HUES48 (cell line): ENCODE results near the gene RMND1.

ENCODE experiments used
- H3K27ac ChIP-seq: one replicate; pipeline ENCODE4 v1.7.0; 2013; ENCODE audit warnings: low read depth, low read length, inconsistent platforms
- H3K27me3 ChIP-seq: 2 replicates; pipeline ENCODE4 v1.6.1; 2013; ENCODE audit warnings: mild to moderate bottlenecking, low read length; ENCODE audit not compliant: control insufficient read depth, insufficient read depth
- H3K36me3 ChIP-seq: 2 replicates; pipeline ENCODE4 v1.6.1; 2013; ENCODE audit warnings: low read length; ENCODE audit not compliant: control insufficient read depth, insufficient read depth
- H3K4me1 ChIP-seq: 2 replicates; pipeline ENCODE4 v1.6.1; 2013; ENCODE audit warnings: mild to moderate bottlenecking, low read length; ENCODE audit not compliant: control insufficient read depth, insufficient read depth
- H3K4me3 ChIP-seq: 2 replicates; pipeline ENCODE4 v1.5.1; 2013; ENCODE audit warnings: mild to moderate bottlenecking, low read depth, low read length
- H3K9ac ChIP-seq: 2 replicates; pipeline ENCODE4 v1.6.1; 2013; ENCODE audit warnings: mild to moderate bottlenecking, low read depth, low read length, moderate library complexity
- H3K9me3 ChIP-seq: 2 replicates; pipeline ENCODE4 v1.6.1; 2013; ENCODE audit warnings: low read length; ENCODE audit not compliant: control insufficient read depth, insufficient read depth

Gene RMND1

DNA sequence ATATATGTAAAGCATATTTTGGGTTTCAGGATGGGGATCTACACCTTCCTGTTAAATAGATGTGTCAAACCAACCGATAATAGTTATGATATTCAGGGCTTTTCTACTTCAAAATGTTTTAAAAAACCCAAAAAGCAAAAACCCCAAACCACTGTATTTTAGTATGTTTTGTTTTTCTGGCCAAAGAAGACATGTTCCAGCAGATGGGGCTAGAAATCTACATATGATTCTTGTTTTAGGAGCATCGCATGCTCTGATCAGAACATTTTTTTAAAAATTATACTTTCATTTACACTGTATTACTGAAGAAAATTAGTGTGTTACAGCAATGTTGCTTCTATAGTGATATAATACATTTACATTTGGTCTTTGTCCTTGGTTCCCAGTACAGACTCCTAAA is 11.0 kb downstream of the RMND1 start:
- Histone ChIP-seq H3K9ac (no peak overlapping the region), H3K4me3 (no peak overlapping the region), H3K4me1 (no peaks in the 10 kb centered on the region), H3K9me3 (no peaks in the 10 kb centered on the region), H3K27ac (no peak overlapping the region), H3K27me3 (no peaks in the 10 kb centered on the region), H3K36me3 (peaks cover 70% of the 10 kb centered on the region)

DNA sequence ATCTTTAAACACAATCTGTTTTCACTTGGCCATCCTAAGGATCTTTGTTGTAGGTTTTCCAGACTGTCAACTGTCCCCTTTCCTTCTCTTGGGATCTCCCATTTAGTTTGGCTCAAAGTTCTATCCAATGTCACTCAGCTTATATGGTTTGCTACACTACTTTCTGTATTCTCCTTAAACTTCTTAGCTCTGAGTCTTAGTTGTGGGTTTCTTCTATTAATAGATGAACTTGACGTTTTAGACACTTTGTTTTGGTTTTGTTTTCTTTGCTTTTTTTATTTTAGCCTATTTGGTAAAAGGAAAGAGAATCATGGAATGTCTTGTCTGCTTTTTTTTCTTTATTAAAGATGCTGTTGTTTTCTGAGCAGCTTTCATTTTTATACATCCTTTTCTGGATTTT is 11.4 kb downstream of the RMND1 start:
- no peak overlapping the region for H3K9ac ChIP-seq
- H3K9me3 ChIP-seq = no peaks in the 10 kb centered on the region
- H3K27ac ChIP-seq = no peak overlapping the region
- H3K27me3 ChIP-seq = no peaks in the 10 kb centered on the region
- peaks cover 66% of the 10 kb centered on the region for H3K36me3 ChIP-seq
- no peaks in the 10 kb centered on the region for H3K4me1 ChIP-seq
- no peak overlapping the region for H3K4me3 ChIP-seq

DNA sequence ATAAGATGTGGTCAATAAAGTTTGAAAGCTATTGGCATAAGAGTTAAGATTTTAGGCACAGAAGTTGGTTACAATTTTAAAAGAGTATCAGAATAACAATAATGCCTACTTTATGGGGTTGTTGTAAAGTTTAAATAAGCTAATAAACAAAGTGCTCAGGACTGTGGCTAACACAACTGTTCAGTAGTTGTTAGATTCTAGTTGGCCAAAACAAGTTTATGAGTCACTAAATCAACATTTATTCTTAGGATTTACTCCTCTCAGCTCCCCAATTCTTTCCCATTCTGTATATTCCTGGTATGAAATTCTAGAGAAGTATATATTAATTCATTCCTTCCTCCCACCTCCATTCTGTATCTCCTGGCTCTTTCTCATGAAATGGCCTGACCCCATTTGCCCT is 14.5 kb downstream of the RMND1 start:
- no peak overlapping the region for H3K4me3 ChIP-seq
- H3K27ac ChIP-seq = no peak overlapping the region
- peaks cover 55% of the 10 kb centered on the region for H3K36me3 ChIP-seq
- no peaks in the 10 kb centered on the region for H3K4me1 ChIP-seq
- no peaks in the 10 kb centered on the region for H3K9me3 ChIP-seq
- H3K27me3 ChIP-seq = no peaks in the 10 kb centered on the region
- H3K9ac ChIP-seq = no peak overlapping the region

DNA sequence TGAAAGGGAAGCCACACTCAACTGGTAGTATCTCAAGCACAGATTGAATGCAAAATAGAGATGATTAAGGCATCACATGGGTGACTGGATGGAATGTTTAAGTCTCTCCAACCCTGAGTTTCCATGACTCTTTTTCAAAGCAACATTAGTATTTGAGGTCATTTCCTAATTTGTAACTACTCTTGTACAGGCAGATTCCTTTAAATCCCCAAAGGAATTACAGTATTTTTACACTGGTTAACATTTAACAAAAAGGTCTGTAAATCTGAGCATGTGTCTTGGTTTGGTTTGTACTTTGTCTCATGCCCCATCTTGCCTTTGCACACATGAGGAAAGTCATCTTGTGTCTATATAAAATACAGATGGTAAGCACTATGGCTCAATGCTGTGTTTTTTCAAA is 15.1 kb downstream of the RMND1 start:
- no peaks in the 10 kb centered on the region for H3K27me3 ChIP-seq
- H3K27ac ChIP-seq = no peak overlapping the region
- H3K36me3 ChIP-seq = peaks cover 55% of the 10 kb centered on the region
- no peaks in the 10 kb centered on the region for H3K9me3 ChIP-seq
- no peaks in the 10 kb centered on the region for H3K4me1 ChIP-seq
- no peak overlapping the region for H3K9ac ChIP-seq
- no peak overlapping the region for H3K4me3 ChIP-seq

DNA sequence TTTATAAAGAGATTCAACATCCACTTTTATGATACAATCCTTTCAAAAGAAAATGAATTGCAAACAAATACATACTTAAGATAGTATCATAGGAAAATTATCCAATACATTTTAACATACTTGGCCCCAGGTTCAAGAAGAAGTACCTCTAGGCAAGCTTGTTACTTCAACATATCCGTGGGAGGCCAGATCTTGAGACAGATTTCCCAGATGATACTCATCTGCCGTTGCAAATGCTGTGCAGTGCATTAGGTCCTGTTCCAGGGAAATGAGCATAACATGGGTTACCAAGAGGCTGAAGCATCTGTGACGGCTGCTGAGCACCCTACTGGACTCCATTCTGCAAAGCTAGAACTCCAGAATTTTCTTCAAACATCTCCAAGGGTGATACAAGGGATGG is 15.6 kb downstream of the RMND1 start:
- no peak overlapping the region for H3K27ac ChIP-seq
- no peaks in the 10 kb centered on the region for H3K9me3 ChIP-seq
- H3K36me3 ChIP-seq = peaks cover 56% of the 10 kb centered on the region

DNA sequence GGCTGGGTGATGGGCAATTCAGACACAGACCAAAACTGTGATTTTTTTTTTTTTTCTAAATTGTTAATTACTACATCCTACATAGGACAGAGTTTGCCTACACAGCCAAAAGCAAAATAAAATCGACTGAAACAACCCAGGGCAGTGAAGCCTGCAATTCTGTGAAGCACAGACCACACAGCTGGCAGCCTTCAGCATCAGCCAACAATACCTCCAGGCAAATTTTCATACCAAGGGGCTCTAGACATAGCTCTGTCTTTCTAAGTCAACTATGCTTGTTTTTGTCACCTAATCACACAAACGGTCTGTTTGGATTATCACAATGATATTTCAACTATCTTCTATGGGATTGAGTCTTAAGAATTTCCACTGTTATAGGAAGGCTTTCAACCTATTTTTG is 17.6 kb downstream of the RMND1 start:
- H3K4me1 ChIP-seq = no peaks in the 10 kb centered on the region
- peaks cover 75% of the 10 kb centered on the region for H3K36me3 ChIP-seq
- H3K9ac ChIP-seq = no peak overlapping the region
- H3K27me3 ChIP-seq = no peaks in the 10 kb centered on the region
- no peak overlapping the region for H3K4me3 ChIP-seq
- H3K9me3 ChIP-seq = no peaks in the 10 kb centered on the region
- H3K27ac ChIP-seq = no peak overlapping the region

More for the DNA sequence above, 15.6 kb downstream of the RMND1 start:
- H3K9ac ChIP-seq = no peak overlapping the region
- no peak overlapping the region for H3K4me3 ChIP-seq
- H3K4me1 ChIP-seq = no peaks in the 10 kb centered on the region
- H3K27me3 ChIP-seq = no peaks in the 10 kb centered on the region

DNA sequence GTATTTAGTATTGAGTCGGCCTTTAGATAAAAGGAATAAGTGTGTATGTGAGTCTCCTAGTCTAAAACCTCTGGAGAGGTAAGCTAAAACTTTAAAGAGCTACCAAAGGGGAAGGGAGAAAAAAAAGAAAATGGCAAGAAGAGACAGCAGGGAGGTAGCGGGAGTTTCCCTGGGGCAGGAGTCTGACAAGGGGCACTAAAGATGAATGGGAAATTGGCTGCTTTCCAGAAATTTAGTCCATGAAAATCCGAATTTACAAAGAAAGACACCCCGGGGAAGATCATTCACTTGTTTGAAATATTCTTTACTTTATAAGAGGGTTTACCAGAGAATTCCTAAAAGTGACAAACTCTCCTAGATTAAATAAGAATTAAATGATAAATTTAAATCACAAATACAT is 19.3 kb downstream of the RMND1 start:
- Histone ChIP-seq H3K4me3 (no peak overlapping the region), H3K4me1 (no peaks in the 10 kb centered on the region), H3K27me3 (no peaks in the 10 kb centered on the region), H3K9ac (no peak overlapping the region), H3K9me3 (no peaks in the 10 kb centered on the region), H3K36me3 (peaks cover 82% of the 10 kb centered on the region), H3K27ac (no peak overlapping the region)

DNA sequence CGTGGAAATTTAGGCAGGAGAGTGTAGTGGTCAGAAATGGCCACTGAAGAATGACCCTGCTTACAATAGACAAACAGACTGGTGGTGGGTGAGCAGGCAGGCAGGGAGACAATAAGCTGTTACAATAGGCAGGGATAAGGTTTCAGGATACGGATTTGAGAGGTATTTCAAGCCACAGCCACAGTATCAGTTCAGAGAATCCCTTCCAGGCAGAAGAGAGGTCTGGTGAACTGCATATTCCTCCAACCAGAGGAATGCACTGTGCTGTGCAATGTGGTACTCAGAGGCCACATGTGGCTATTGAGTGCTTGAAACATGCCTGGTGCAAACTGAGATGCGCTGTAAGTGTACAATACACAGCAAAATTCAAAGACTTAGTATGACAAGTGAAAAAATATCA is 20.6 kb downstream of the RMND1 start:
- Histone ChIP-seq H3K27ac (no peak overlapping the region), H3K36me3 (peaks cover 79% of the 10 kb centered on the region)

DNA sequence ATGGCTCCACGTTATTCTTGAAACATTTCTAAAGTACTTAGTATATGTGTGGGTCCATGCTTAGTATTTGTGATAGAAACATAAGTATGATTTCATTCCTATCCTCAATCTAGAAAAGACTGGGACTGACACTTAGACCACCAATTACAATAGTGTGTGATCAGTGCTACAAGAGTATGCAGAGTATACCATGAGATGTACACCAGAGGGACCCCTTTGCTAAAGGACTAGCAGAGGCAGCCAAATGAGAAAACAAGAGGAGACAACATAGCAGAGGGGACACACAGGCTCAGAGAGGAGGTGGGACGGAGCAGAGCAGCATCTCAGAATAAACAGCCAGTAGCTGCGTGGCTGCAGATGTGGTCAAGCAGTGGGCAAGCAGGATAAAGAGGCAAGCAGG is 21.0 kb downstream of the RMND1 start:
- no peak overlapping the region for H3K9ac ChIP-seq
- H3K36me3 ChIP-seq = peaks cover 79% of the 10 kb centered on the region
- H3K27me3 ChIP-seq = no peaks in the 10 kb centered on the region
- no peak overlapping the region for H3K4me3 ChIP-seq
- H3K4me1 ChIP-seq = no peaks in the 10 kb centered on the region
- H3K27ac ChIP-seq = no peak overlapping the region
- H3K9me3 ChIP-seq = no peaks in the 10 kb centered on the region

More for the DNA sequence above, 20.6 kb downstream of the RMND1 start:
- Histone ChIP-seq H3K27me3 (no peaks in the 10 kb centered on the region), H3K9ac (no peak overlapping the region), H3K4me3 (no peak overlapping the region), H3K9me3 (no peaks in the 10 kb centered on the region), H3K4me1 (no peaks in the 10 kb centered on the region)

DNA sequence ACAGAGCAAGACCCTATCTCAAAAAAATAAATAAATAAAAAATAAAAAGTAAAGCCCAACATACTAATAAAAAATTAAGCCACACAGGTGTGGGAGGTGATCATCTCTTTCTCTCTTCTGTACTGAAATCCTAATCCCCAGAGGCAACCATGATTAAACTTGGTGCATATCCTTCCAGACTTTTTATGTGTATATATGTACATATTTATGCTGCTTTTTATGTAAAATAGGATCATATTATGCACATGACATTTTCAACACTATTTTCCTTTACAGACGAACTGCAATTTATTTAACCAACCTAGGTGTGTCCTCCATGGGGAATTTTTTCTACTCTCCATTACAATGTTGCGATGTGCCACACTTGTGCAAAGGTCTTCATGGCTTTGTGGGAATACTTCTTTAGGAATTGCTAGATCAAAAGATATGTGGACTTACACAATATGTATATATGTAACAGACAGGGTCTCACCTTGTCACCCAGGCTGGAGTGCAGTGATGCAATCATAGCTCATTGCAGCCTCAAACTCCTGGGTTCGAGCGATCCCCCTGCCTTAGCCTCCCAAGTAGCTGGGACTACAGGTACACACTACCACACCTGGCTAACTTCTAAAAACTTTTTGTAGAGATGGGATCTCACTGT is 23.7 kb downstream of the RMND1 start:
- Histone ChIP-seq H3K36me3 (peaks cover 92% of the 10 kb centered on the region), H3K4me3 (no peak overlapping the region), H3K27ac (no peak overlapping the region), H3K9me3 (no peaks in the 10 kb centered on the region), H3K27me3 (no peaks in the 10 kb centered on the region), H3K4me1 (no peaks in the 10 kb centered on the region), H3K9ac (no peak overlapping the region)

DNA sequence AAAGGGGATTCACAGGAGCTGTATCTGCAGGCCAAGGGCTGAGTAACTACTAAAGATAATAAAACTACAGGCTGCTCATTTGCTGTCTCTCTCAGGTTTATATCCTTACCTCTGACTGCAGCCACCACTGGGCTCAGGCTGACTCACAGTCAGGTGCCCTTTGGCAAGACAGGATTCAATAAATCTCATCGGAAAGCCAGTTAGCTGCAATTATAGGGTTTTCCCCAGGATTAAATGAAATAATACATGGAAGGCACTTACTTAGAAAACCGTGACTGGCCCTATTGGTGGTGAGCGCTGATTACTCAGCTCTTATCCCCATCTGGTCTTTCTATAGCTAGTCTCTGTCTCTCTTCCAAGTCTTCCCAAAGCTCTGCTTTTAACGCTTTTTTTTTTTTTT is 26.4 kb downstream of the RMND1 start:
- H3K9me3 ChIP-seq = no peaks in the 10 kb centered on the region
- H3K27ac ChIP-seq = no peak overlapping the region
- no peak overlapping the region for H3K4me3 ChIP-seq
- no peak overlapping the region for H3K9ac ChIP-seq
- H3K36me3 ChIP-seq = peaks cover 92% of the 10 kb centered on the region
- H3K4me1 ChIP-seq = no peaks in the 10 kb centered on the region
- no peaks in the 10 kb centered on the region for H3K27me3 ChIP-seq

DNA sequence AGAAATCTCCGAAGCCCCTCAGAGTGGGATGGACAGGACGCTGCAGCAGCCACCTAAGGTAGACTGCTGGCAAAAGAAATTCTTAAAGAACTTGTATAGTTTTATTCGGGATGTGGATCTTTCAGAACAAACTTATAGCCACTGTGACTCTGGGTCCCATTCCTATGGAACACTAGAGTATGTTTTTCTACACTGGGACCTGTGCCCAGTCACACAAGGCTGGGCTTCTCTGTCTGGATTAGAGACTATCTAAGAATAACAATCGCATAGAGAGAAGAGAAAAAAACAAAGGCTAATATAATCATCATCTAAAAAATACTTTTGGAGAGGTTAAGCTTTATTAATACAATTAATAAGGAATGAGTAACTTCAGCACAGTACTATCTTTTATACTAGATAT is 28.9 kb downstream of the RMND1 start:
- Histone ChIP-seq H3K9me3 (no peaks in the 10 kb centered on the region), H3K4me3 (no peak overlapping the region), H3K4me1 (no peaks in the 10 kb centered on the region), H3K9ac (no peak overlapping the region), H3K36me3 (peaks cover 90% of the 10 kb centered on the region), H3K27ac (no peak overlapping the region), H3K27me3 (no peaks in the 10 kb centered on the region)
